ENCODE data around the gene EIF3L. TPM values are rescaled to one million over a fixed set of nuclear protein-coding genes. Genes with fewer than 3 reads are reported as not detected.

The EIF3L gene
- total and polyA plus RNA-seq, 9 of the 15 experiments (the other 6 are each of a cell fraction or from before 2014, with no cell fraction given) = 257 to 699 (median 368) TPM

DNA sequence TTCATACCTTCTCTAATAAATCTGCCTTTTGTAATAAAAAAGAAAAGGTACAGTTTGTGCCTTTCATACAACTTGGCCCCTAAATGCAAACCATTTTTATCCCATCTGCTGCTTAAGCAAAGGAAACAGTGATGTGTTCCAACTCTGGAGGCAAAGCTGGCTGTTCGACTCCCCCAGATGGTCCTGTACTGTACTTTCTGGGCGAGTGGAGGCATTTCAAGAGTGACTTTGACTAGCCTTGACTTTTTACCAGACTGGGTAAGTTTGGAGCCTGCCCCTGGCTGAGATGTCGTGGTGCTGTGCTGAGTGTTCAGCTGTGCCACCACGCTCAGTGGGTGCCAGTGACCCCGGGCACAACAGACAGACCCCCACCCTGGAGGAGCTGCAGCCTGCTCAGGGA lies 67.1 kb downstream of the EIF3L start (continued):
- TF ChIP-seq BRCA1 (IDR thresholded peaks at IDR 0.05) = no peak
- no peak for TF ChIP-seq BRCA1 (CRISPR knock-in tag; IDR thresholded peaks at IDR 0.05)
- TF ChIP-seq JUNB (CRISPR knock-in tag; conservative IDR thresholded peaks at IDR 0.05) = no peak
- TF ChIP-seq ZNF77 (CRISPR knock-in tag; IDR thresholded peaks at IDR 0.05) = no peak

DNA sequence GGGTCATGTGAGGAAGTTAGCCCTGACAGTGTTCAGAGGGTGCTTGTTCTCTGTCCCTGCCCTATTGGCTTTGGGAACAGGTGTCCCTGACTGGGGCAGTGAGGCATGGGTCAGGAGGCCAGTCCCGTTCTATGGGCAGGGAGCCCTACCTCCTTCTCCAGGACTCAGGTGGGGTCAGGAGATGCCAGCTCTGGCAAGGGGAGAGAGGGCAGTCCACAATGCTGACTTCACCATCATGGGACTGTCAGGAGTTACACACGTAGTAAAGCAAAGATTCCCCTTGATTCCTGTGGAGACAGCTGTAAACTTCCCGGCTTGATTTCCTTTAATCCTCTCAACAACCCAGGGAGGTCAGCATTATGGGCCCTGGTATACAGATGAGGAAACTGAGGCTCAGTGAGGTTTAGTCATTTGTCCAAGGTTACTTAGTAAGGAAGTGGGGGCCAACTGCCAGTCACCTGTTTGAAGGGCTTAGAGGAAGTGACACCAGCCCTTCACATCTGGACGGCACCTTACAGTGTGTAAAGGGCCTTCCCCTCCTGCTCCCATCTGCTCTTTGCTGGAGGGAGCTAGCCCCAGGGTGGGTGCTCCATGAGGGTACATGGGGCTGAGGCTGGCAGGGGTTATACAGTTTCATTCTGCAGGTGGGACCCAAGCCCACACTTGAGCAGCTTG lies 68.8 kb downstream of the EIF3L start:
- no peaks in the 10 kb centered on the region for H3K9me1 ChIP-seq (ENCODE audit: control insufficient read depth, insufficient read depth, low read length)
- H3K9me3 ChIP-seq (replicated peaks; ENCODE audit: control insufficient read depth, insufficient read depth, low read depth, low read length) = no peaks in the 10 kb centered on the region
- no peaks in the 10 kb centered on the region for H3K27me3 ChIP-seq (ENCODE audit: control insufficient read depth in 2 of 2, insufficient read depth in 2 of 2, low read length in 2 of 2)
- WGBS (ENCODE audit: insufficient coverage, low coverage, missing lambda C conversion rate) = 90% methylated on average over 4 of the region's 4 CpGs
- intact Hi-C loops (cut with micrococcal nuclease) = no loop called here
- no peak overlapping the region for H3K4me3 ChIP-seq
- in situ Hi-C loops (cut with MboI) = no loop called here
- ChIA-PET CTCF (ENCODE audit: low intra/inter-chr PET ratio) (no interaction called here), POLR2A (interaction anchor here (0.5 kb wide), 1 partner anchor 20 kb away, joined by 4 read pairs; no protein-coding TSS in a partner anchor)
- FAIRE-seq (no peak), DNase-seq (ENCODE audit: extremely low read depth in 1 of 4, low spot score in 3 of 4) (no peak), ATAC-seq (no peak)
- H3K4me2 ChIP-seq (ENCODE audit: insufficient read depth, low read length) = no peak overlapping the region
- H2AFZ ChIP-seq (ENCODE audit: low read depth, low read length) = no peak overlapping the region
- no peaks in the 10 kb centered on the region; the same call in 1 of the 2 replicates for H4K20me1 ChIP-seq (replicated peaks; ENCODE audit: control insufficient read depth, insufficient read depth, low read length)
- no peak overlapping the region for H3K27ac ChIP-seq (ENCODE audit: extremely low read depth, low read depth, low read length)
- no TSS peak for BruUV-seq (replicated peaks)
- no peaks in the 10 kb centered on the region for H3K79me2 ChIP-seq (ENCODE audit: control insufficient read depth, insufficient read depth, low read length)
- no peak overlapping the region for H3K9ac ChIP-seq (ENCODE audit: insufficient read depth in 1 of 2, low read depth in 2 of 2, low read length in 2 of 2)
- peaks cover 19% of the 10 kb centered on the region; the same call in 1 of the 3 replicates for H3K36me3 ChIP-seq (ENCODE audit: control insufficient read depth, insufficient read depth, low read length)
- H3K4me1 ChIP-seq (replicated peaks in 1 of 2; ENCODE audit: control insufficient read depth in 2 of 2, insufficient read depth in 2 of 2, low read length in 2 of 2) = no peaks in the 10 kb centered on the region; a peak in 1 of 5 replicates
- no peak for TF ChIP-seq ZNF57 (CRISPR knock-in tag; IDR thresholded peaks at IDR 0.05)
- TF ChIP-seq ZNF212 (CRISPR knock-in tag; IDR thresholded peaks at IDR 0.05) = no peak
- no peak for TF ChIP-seq RUNX1 (IDR thresholded peaks at IDR 0.05; ENCODE audit: low read depth)
- no peak for TF ChIP-seq SRSF9 (IDR thresholded peaks at IDR 0.05; ENCODE audit: borderline replicate concordance, low read depth, low read length)
- no peak for TF ChIP-seq ERF (CRISPR knock-in tag; IDR thresholded peaks at IDR 0.05)
- TF ChIP-seq, protein P1, sequence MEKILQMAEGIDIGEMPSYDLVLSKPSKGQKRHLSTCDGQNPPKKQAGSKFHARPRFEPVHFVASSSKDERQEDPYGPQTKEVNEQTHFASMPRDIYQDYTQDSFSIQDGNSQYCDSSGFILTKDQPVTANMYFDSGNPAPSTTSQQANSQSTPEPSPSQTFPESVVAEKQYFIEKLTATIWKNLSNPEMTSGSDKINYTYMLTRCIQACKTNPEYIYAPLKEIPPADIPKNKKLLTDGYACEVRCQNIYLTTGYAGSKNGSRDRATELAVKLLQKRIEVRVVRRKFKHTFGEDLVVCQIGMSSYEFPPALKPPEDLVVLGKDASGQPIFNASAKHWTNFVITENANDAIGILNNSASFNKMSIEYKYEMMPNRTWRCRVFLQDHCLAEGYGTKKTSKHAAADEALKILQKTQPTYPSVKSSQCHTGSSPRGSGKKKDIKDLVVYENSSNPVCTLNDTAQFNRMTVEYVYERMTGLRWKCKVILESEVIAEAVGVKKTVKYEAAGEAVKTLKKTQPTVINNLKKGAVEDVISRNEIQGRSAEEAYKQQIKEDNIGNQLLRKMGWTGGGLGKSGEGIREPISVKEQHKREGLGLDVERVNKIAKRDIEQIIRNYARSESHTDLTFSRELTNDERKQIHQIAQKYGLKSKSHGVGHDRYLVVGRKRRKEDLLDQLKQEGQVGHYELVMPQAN (IDR thresholded peaks at IDR 0.05; ENCODE audit: borderline replicate concordance) = no peak
- no peak for TF ChIP-seq HDAC1 (IDR thresholded peaks at IDR 0.05)
- no peak for TF ChIP-seq POLR2H (tag; IDR thresholded peaks at IDR 0.05; ENCODE audit: low read depth)
- no peak for TF ChIP-seq ILK (tag; IDR thresholded peaks at IDR 0.05; ENCODE audit: borderline replicate concordance, low read depth)
- TF ChIP-seq ZNF24 (IDR thresholded peaks at IDR 0.05) = no peak

Data from K562 (cell line).